Retinal pigment epithelial cell (primary cell): ENCODE measurements around the gene APAF1.

Experiments used
- DNase-seq: peaks from one replicate; pipeline ENCODE4 v3.0.0-alpha.2; 2010; ENCODE audit warnings: low read depth
- H3K4me3 ChIP-seq: 2 replicates; pipeline ENCODE4 v1.5.1; 2011; ENCODE audit warnings: mild to moderate bottlenecking, low read length, control low read depth, moderate library complexity
- TF ChIP-seq, protein P1 (sequence below): conservative IDR thresholded peaks from 2 replicates; pipeline ENCODE4 v1.5.1; 2011; ENCODE audit warnings: low read depth, low read length, control low read depth, inconsistent platforms

APAF1 gene

GRCh38 chr12:98757455-98757854 lies 112.4 kb downstream of the APAF1 start:
- no peak overlapping the region for H3K4me3 ChIP-seq

GRCh38 chr12:98758331-98758730 lies 113.2 kb downstream of the APAF1 start:
- TF ChIP-seq, protein P1, sequence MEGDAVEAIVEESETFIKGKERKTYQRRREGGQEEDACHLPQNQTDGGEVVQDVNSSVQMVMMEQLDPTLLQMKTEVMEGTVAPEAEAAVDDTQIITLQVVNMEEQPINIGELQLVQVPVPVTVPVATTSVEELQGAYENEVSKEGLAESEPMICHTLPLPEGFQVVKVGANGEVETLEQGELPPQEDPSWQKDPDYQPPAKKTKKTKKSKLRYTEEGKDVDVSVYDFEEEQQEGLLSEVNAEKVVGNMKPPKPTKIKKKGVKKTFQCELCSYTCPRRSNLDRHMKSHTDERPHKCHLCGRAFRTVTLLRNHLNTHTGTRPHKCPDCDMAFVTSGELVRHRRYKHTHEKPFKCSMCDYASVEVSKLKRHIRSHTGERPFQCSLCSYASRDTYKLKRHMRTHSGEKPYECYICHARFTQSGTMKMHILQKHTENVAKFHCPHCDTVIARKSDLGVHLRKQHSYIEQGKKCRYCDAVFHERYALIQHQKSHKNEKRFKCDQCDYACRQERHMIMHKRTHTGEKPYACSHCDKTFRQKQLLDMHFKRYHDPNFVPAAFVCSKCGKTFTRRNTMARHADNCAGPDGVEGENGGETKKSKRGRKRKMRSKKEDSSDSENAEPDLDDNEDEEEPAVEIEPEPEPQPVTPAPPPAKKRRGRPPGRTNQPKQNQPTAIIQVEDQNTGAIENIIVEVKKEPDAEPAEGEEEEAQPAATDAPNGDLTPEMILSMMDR: no peak
- no peak for DNase-seq

More at GRCh38 chr12:98757455-98757854, 112.4 kb downstream of the APAF1 start:
- DNase-seq: no peak
- TF ChIP-seq, protein P1: no peak

DNA sequence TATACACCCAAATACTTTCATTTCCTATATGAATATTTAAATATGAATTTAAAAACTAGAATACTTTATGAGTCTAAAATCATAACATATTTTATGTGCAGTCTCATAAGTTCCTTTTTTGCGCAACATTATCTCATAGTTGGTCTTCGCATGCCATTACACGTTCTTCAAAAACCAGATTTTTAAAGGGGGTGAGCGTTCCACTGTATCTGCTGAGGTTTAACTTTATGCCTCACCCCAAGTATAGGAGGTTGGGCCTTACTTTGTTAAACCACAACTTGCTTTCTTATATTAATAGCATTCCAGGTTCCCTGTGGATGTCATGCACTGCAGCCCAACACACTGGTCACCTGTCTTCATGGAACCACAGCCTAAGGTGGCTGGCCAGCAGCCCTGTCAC lies 118.6 kb downstream of the APAF1 start:
- H3K4me3 ChIP-seq: no peak overlapping the region
- TF ChIP-seq, protein P1: no peak
- DNase-seq: no peak

More at GRCh38 chr12:98758331-98758730, 113.2 kb downstream of the APAF1 start:
- no peak overlapping the region for H3K4me3 ChIP-seq

- no peak for DNase-seq
- H3K4me3 ChIP-seq: no peak overlapping the region
- TF ChIP-seq, protein P1: no peak
Observed at GRCh38 chr12:98767248-98767647, 122.2 kb downstream of the APAF1 start.

GRCh38 chr12:98769068-98769467 lies 124.0 kb downstream of the APAF1 start:
- TF ChIP-seq, protein P1: no peak
- DNase-seq: no peak

GRCh38 chr12:98770230-98770629 lies 125.1 kb downstream of the APAF1 start:
- H3K4me3 ChIP-seq: no peak overlapping the region
- TF ChIP-seq, protein P1: no peak
- DNase-seq: no peak

More at GRCh38 chr12:98769068-98769467, 124.0 kb downstream of the APAF1 start:
- no peak overlapping the region for H3K4me3 ChIP-seq

DNA sequence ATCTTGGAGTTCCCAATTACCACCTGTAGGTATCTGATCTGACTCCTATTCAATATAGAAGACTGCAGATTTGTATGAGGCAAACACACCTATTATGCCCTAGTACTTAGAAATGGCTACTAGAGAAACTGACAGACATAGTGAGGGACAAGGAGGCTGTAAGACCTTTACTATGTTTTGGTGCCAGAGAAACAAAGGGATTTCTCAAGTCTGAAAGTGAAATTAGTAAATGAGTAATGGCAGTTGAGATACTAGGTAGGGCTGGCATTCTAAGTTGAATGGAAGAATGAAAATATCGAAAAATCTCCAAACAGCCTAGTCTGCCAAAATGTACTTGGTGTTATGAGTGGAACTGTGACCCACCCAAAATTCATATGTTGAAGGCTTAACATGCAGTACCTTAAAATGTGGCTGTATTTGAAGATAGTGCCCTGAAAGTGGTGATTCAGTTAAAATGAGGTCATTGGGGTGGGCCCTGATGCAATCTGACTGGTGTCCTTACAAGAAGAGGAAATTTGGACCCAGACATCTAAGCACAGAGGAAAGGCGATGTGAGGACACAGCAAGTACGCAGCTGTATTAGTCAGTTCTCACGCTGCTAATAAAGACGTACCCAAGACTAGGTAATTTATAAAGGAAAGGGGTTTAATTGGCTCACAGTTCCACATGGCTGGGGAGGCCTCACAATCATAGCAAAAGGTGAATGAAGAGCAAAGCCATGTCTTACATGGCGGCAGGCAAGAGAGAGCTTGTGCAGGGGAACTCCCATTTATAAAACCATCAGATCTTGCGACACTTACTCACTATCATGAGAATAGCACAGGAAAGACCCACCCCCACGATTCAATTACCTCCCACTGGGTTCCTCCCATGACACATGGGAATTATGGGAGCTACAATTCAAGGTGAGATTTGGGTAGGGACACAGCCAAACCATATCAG lies 127.0 kb downstream of the APAF1 start:
- TF ChIP-seq, protein P1: no peak
- H3K4me3 ChIP-seq: no peak overlapping the region
- DNase-seq: no peak
